Esophagus squamous epithelium (tissue), 5 donors: ENCODE results near the gene ATP11A. TPM values are rescaled to one million over a fixed set of nuclear protein-coding genes. Genes with fewer than 3 reads are reported as not detected.

Experiments used
- DNase-seq: peaks from one replicate; lab custom pipeline; 2025; lab: John Stamatoyannopoulos, UW
- H3K27ac ChIP-seq, 4 donors: fragments of 200-600 bp; sonication (generic); one replicate each; pipeline ENCODE4 v1.5.1; 2016 to 2019; ENCODE audit warnings: mild to moderate bottlenecking in 1 of 4
- H3K27me3 ChIP-seq, 4 donors: fragments of 200-600 bp; sonication (generic); 1 replicate in 3 of 4; 2 replicates in 1 of 4; pipeline versions ENCODE4 v1.5.1 to v1.6.0; 2017 to 2021; ENCODE audit warnings: antibody characterized with exemption in 1 of 4
- H3K36me3 ChIP-seq, 3 donors: fragments of 200-600 bp; sonication (generic); one replicate each; pipeline ENCODE4 v1.5.1; 2016 to 2019
- H3K4me1 ChIP-seq, 3 donors: fragments of 200-600 bp; sonication (generic); one replicate each; pipeline ENCODE4 v1.5.1; 2017 to 2019
- H3K4me3 ChIP-seq, 4 donors: fragments of 200-600 bp; sonication (generic); 1 replicate in 3 of 4; 2 replicates in 1 of 4; pipeline ENCODE4 v1.5.1; 2016 to 2019; ENCODE audit warnings: mild to moderate bottlenecking in 2 of 4, moderate library complexity in 1 of 4
- H3K9me3 ChIP-seq, 3 donors: fragments of 200-600 bp; sonication (generic); one replicate each; pipeline ENCODE4 v1.5.1; 2016 to 2019
- CTCF ChIP-seq, 6 experiments: fragments of 450-650 bp in 4 of 6; fragments of 200-600 bp in 2 of 6; sonication (generic) in 2 of 6; IDR thresholded peaks; one replicate each; pipeline ENCODE4 v1.5.1; 2016 to 2019; ENCODE audit warnings: antibody characterized with exemption in 6 of 6, mild to moderate bottlenecking in 4 of 6, moderate library complexity in 4 of 6
- POLR2A ChIP-seq, 4 donors: fragments of 450-650 bp; IDR thresholded peaks; one replicate each; pipeline ENCODE4 v1.6.1; 2017; ENCODE audit warnings: antibody characterized with exemption in 4 of 4, mild to moderate bottlenecking in 4 of 4, moderate library complexity in 3 of 4
- WGBS, 2 donors: methylation state at CpG; one replicate each; pipeline ENCODE4 v1.1.5; 2018; 5-methylcytosine and 5-hydroxymethylcytosine counted together
- intact Hi-C: fragments of 100-400 bp; cut with DNase I; formaldehyde crosslinking; loops from one replicate; pipeline ENCODE4 v1.15.0; 2022
- total RNA-seq, 4 donors: library from RNA; depleted of rRNA; stranded (reverse); fragments of >200 nt; gene quantifications; one replicate each; pipeline ENCODE4 v1.1.0, GENCODE V29; 2016
- donor health status: DM: yes; HTN: yes; CAD: no.

The ATP11A gene
- total RNA-seq, 4 donors from 2014 or later: 9.6 to 20.0 (median 16.1) TPM

- no peak for TF ChIP-seq CTCF (IDR thresholded peaks at IDR 0.05)
- TF ChIP-seq POLR2A (IDR thresholded peaks at IDR 0.05): no peak
- Histone ChIP-seq H3K27ac (no peak overlapping the region), H3K27me3 (no peaks in the 10 kb centered on the region), H3K36me3 (peaks cover 0 to 93% (median 12%) of the 10 kb centered on the region in 3 donors), H3K4me3 (no peak overlapping the region), H3K9me3 (no peaks in the 10 kb centered on the region), H3K4me1 (no peaks in the 10 kb centered on the region)
- no peak for DNase-seq
- WGBS, 2 donors: 86 to 87% methylated on average over 19 of the region's 19 CpGs
- intact Hi-C loops: no loop called here
These were observed 131.7 kb downstream of the ATP11A start for GRCh38 chr13:112821340-112822055.

- Histone ChIP-seq H3K27me3 (no peaks in the 10 kb centered on the region), H3K27ac (no peak overlapping the region), H3K4me3 (no peak overlapping the region), H3K4me1 (no peaks in the 10 kb centered on the region), H3K36me3 (peaks cover 0 to 93% (median 16%) of the 10 kb centered on the region in 3 donors), H3K9me3 (no peaks in the 10 kb centered on the region)
- no peak for DNase-seq
- TF ChIP-seq CTCF (IDR thresholded peaks at IDR 0.05) (no peak), POLR2A (IDR thresholded peaks at IDR 0.05) (no peak)
- 78 to 81% methylated on average over 4 to 9 of the region's 11 CpGs for WGBS, 2 donors
- intact Hi-C loops: no loop called here
These were observed 133.0 kb downstream of the ATP11A start for GRCh38 chr13:112822851-112823250.

- DNase-seq: no peak
- no peaks in the 10 kb centered on the region for H3K9me3 ChIP-seq
- no peaks in the 10 kb centered on the region for H3K4me1 ChIP-seq
- peaks cover 0 to 93% (median 16%) of the 10 kb centered on the region in 3 donors for H3K36me3 ChIP-seq
- TF ChIP-seq CTCF (IDR thresholded peaks at IDR 0.05) (no peak), POLR2A (IDR thresholded peaks at IDR 0.05) (no peak)
- H3K27ac ChIP-seq: no peak overlapping the region
- intact Hi-C loops: no loop called here
- H3K4me3 ChIP-seq: no peak overlapping the region
- WGBS, 2 donors: 79 to 92% methylated on average over 10 of the region's 10 CpGs
- H3K27me3 ChIP-seq: no peaks in the 10 kb centered on the region
These were observed 134.6 kb downstream of the ATP11A start for GRCh38 chr13:112824429-112824828.

- H3K36me3 ChIP-seq: peaks cover 0 to 89% (median 16%) of the 10 kb centered on the region in 3 donors
- no peaks in the 10 kb centered on the region for H3K9me3 ChIP-seq
- H3K4me3 ChIP-seq: no peak overlapping the region
- no peaks in the 10 kb centered on the region for H3K27me3 ChIP-seq
- intact Hi-C loops: no loop called here
- 81 to 91% methylated on average over 4 to 10 of the region's 11 CpGs for WGBS, 2 donors
- TF ChIP-seq CTCF (IDR thresholded peaks at IDR 0.05): no peak
- TF ChIP-seq POLR2A (IDR thresholded peaks at IDR 0.05): no peak
- H3K27ac ChIP-seq: no peak overlapping the region
- no peak for DNase-seq
- no peaks in the 10 kb centered on the region for H3K4me1 ChIP-seq
These were observed 135.2 kb downstream of the ATP11A start for GRCh38 chr13:112825071-112825470.

GRCh38 chr13:112825875-112826274 lies 136.0 kb downstream of the ATP11A start:
- TF ChIP-seq POLR2A (IDR thresholded peaks at IDR 0.05): no peak
- no peak for TF ChIP-seq CTCF (IDR thresholded peaks at IDR 0.05)
- Histone ChIP-seq H3K27me3 (no peaks in the 10 kb centered on the region), H3K36me3 (peaks cover 0 to 89% (median 20%) of the 10 kb centered on the region in 3 donors), H3K4me3 (no peak overlapping the region), H3K4me1 (no peaks in the 10 kb centered on the region), H3K27ac (no peak overlapping the region), H3K9me3 (no peaks in the 10 kb centered on the region)
- intact Hi-C loops: no loop called here
- WGBS, 2 donors: 88 to 96% methylated on average over 5 of the region's 6 CpGs
- DNase-seq: no peak
